Measurements from ENCODE around the gene COL5A1.

DNA sequence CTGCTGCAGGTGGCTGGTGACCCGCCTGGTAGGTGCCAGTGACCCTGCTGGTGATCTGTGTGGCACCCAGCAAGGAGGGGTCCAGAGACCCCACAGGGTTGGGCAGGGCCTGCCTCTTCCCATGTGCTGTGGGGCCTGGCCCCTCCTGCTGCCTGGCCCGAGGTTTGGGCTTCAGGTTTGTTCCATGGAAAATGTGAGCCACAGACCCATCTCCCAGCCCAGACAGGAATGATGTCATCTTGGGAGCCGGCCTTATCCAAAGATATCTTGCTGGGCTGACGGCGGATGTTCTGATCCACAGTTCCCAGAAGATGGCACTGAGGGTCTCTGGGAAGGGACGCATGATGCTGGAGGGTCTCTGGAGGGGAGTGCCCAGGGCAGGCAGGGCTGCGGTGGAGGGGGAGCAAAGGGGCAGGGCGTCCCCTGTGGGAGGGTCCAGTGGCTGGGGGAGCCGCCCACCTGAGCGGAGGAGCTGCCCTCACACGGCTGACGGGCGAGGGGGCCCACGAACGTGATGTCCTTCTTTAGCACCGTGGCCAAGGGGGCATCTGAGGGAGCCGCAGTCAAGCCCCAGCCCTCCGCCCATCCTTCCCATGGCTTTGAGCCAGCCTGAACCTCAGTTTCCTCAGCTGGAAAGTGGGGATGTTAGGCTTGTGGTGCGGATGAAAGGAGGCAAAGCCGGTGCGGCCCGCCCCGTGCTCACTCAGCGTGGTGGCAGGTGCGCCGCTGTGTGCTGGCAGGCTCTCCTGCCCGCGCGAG, 68.1 kb downstream of the COL5A1 start:
- TF ChIP-seq EP300 (IDR thresholded peaks at IDR 0.05; ENCODE audit: low read depth) (no peak), POLR2A (IDR thresholded peaks at IDR 0.05) (no peak), POLR2AphosphoS5 (IDR thresholded peaks at IDR 0.05) (peak; percentile 25 to 58 (median 26))
- TF ChIP-seq, protein P1, sequence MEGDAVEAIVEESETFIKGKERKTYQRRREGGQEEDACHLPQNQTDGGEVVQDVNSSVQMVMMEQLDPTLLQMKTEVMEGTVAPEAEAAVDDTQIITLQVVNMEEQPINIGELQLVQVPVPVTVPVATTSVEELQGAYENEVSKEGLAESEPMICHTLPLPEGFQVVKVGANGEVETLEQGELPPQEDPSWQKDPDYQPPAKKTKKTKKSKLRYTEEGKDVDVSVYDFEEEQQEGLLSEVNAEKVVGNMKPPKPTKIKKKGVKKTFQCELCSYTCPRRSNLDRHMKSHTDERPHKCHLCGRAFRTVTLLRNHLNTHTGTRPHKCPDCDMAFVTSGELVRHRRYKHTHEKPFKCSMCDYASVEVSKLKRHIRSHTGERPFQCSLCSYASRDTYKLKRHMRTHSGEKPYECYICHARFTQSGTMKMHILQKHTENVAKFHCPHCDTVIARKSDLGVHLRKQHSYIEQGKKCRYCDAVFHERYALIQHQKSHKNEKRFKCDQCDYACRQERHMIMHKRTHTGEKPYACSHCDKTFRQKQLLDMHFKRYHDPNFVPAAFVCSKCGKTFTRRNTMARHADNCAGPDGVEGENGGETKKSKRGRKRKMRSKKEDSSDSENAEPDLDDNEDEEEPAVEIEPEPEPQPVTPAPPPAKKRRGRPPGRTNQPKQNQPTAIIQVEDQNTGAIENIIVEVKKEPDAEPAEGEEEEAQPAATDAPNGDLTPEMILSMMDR (IDR thresholded peaks at IDR 0.05) = no peak
